Endothelial cell (in vitro differentiated cells): Measurements from ENCODE around the gene SERPINA5. TPM values are rescaled to one million over a fixed set of nuclear protein-coding genes. Genes with fewer than 3 reads are reported as not detected.

Experiments
- DNase-seq: peaks from one replicate; pipeline ENCODE4 v3.0.0; 2021; ENCODE audit warnings: low spot score
- H3K27ac Mint-ChIP-seq: one replicate; pipeline ENCODE4 v1.8.0; 2021; ENCODE audit warnings: mixed read lengths, inconsistent platforms; ENCODE audit not compliant: unreplicated experiment
- H3K27me3 Mint-ChIP-seq: one replicate; pipeline ENCODE4 v1.8.0; 2021; ENCODE audit warnings: mild to moderate bottlenecking, moderate library complexity, mixed read lengths, inconsistent platforms; ENCODE audit not compliant: unreplicated experiment
- H3K36me3 Mint-ChIP-seq: one replicate; pipeline ENCODE4 v1.8.0; 2021; ENCODE audit warnings: mild to moderate bottlenecking, low read depth, mixed read lengths, inconsistent platforms; ENCODE audit not compliant: unreplicated experiment
- H3K4me1 Mint-ChIP-seq: one replicate; pipeline ENCODE4 v1.8.0; 2021; ENCODE audit warnings: mild to moderate bottlenecking, mixed read lengths, inconsistent platforms; ENCODE audit not compliant: unreplicated experiment
- H3K4me3 Mint-ChIP-seq: one replicate; pipeline ENCODE4 v1.8.0; 2021; ENCODE audit warnings: mild to moderate bottlenecking, mixed read lengths, inconsistent platforms; ENCODE audit not compliant: unreplicated experiment
- H3K9me3 Mint-ChIP-seq: one replicate; pipeline ENCODE4 v1.8.0; 2021; ENCODE audit warnings: mixed read lengths, inconsistent platforms; ENCODE audit not compliant: unreplicated experiment
- total RNA-seq: library from RNA; stranded (reverse); fragmentation: NEBNext Ultra II Directional; extraction: Animal tissue kit (Norgen Biotek cat#: 25700); gene quantifications from one replicate; pipeline ENCODE4 v1.2.1, GENCODE V29; 2021; ENCODE audit not compliant: unreplicated experiment
- TF ChIP-seq, protein P1 (sequence below): fragments of 200-600 bp; sonication (generic); IDR thresholded peaks from one replicate; pipeline ENCODE4 v1.5.0; 2021; ENCODE audit warnings: antibody characterized with exemption; ENCODE audit not compliant: unreplicated experiment

SERPINA5 gene
- total RNA-seq, 1 donor from 2014 or later: 0.26 TPM

DNA sequence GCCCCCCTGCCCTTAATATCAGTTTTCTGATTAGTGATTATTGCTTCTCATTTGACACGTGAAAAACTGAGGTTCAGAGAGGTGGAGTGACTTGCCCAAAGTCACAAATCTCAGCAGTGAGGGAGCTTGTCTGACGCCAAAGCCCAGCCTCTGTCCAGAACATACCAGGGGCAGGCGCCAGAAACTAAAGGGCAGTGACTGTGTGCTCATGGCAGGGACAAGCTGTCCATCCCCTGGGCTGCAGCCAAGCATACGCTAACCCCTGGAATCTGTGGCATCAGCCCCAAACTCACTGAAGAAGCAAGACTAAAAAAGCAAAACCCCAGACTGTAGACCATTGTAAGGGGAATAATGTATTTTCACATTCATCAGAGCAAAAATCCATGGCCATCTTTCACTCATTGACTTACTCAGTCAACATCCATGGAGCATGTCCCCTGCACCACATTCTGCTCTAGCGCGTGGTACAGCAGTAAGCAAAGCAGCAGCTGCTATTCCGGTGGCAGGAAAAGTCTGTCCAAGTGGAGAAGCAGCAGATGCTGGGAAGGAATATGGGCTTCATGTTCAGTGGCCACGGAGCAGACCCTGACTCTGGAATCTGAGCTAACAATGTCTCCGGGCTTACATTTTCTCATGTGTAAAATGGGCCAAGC lies 21.5 kb upstream of the SERPINA5 start:
- Mint-ChIP-seq H3K27ac (no peak overlapping the region), H3K27me3 (no peaks in the 10 kb centered on the region), H3K4me3 (no peak overlapping the region), H3K9me3 (no peaks in the 10 kb centered on the region), H3K36me3 (no peaks in the 10 kb centered on the region), H3K4me1 (no peaks in the 10 kb centered on the region)
- TF ChIP-seq, protein P1, sequence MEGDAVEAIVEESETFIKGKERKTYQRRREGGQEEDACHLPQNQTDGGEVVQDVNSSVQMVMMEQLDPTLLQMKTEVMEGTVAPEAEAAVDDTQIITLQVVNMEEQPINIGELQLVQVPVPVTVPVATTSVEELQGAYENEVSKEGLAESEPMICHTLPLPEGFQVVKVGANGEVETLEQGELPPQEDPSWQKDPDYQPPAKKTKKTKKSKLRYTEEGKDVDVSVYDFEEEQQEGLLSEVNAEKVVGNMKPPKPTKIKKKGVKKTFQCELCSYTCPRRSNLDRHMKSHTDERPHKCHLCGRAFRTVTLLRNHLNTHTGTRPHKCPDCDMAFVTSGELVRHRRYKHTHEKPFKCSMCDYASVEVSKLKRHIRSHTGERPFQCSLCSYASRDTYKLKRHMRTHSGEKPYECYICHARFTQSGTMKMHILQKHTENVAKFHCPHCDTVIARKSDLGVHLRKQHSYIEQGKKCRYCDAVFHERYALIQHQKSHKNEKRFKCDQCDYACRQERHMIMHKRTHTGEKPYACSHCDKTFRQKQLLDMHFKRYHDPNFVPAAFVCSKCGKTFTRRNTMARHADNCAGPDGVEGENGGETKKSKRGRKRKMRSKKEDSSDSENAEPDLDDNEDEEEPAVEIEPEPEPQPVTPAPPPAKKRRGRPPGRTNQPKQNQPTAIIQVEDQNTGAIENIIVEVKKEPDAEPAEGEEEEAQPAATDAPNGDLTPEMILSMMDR: no peak
- DNase-seq: no peak

DNA sequence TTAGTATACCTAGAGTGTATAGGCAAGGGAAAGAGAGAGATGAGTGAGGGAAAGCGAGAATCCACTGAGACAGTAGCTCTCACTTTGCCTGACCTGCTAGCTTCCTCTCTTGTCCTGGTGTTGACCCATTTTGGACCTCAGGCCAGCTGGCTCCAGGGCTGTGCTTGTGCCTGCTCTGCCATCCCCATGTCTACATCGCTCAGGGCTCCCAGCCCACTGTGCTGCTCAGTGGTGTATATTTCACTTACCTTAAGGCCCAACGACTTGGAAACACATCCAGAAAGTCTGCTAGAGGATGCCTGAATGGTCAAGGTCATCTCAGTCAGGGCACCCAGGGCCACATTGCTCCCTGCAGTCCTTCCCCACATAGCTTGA lies 20.9 kb upstream of the SERPINA5 start:
- Mint-ChIP-seq H3K9me3 (no peaks in the 10 kb centered on the region), H3K36me3 (no peaks in the 10 kb centered on the region), H3K4me1 (no peaks in the 10 kb centered on the region), H3K4me3 (no peak overlapping the region), H3K27me3 (no peaks in the 10 kb centered on the region), H3K27ac (no peak overlapping the region)
- no peak for DNase-seq
- TF ChIP-seq, protein P1: no peak

DNA sequence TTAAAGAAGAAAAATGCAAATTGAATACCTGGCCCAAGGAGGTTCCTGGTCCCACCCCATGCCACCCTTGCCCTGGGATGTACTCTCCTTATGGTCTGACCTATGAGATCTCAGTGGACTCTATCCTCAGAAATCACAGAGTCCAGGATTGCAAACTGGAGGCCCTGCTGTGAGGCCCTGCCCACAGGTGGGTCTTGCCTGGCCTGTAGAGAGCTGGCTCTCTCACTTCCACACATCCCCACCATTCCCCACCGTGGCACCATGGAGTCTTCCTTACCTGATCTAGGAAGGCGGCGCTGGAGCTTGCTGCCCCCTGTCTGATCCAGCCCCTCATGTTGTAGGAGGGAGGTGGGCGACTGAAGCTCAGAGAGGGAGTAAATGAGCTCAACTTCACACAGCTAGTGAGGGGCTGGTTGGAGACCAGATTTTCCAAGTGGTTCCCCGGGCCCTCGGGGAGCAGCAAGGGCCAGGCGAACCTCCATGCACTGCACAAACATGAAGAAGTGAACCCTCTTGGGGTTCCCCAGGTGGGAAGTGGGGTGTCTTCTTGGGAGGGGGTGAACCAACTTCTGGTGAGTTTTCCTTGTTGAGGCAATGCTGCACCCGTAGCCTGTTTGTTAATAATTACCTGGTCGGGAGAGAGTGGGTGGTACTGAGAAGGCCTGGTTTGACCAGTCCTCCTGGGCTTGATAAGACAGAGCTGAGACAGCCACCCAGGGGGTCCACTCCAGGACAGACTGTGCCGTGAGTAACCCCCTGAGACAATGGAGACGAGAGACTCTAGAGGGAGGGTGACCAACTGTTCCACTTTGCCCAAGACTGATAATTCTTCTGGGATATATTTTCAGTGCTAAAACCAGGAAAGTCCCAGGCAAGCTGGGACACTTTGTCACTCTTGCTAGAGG lies 20.2 kb upstream of the SERPINA5 start, which contains the start of gene SERPINA4:
TSS of gene SERPINA4 (plus strand) at position 692 of the 905 bp plus-strand sequence. CDS start 2,041 bp downstream, outside the sequence.
- Mint-ChIP-seq H3K4me3 (no peak within 1 kb of the TSS), H3K27me3 (no peaks in the 10 kb centered on the region)

DNA sequence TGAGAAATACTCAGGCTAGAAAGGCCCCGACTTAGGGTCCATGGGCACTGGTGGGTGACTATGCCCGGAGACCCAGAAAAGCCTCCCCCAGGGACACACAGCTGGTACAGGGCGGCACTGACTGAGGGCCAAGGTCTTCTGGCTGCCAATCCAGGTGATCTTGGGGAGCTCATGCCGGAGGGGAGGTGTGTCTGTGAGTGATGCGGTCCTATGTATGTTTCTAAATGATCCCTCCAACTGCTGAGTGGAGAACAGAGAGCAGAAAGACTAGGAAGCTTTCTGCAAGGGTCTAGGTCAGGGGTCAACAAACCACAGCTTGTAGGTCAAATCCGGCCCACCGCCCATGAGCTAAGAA lies 19.6 kb upstream of the SERPINA5 start:
- Mint-ChIP-seq H3K36me3 (no peaks in the 10 kb centered on the region), H3K4me1 (no peaks in the 10 kb centered on the region), H3K9me3 (no peaks in the 10 kb centered on the region), H3K27me3 (no peaks in the 10 kb centered on the region), H3K27ac (no peak overlapping the region), H3K4me3 (no peak overlapping the region)
- no peak for DNase-seq
- TF ChIP-seq, protein P1: no peak

More for the DNA sequence above, 20.2 kb upstream of the SERPINA5 start, which contains the start of gene SERPINA4:
- Mint-ChIP-seq H3K36me3 (no peaks in the 10 kb centered on the region), H3K9me3 (no peaks in the 10 kb centered on the region), H3K27ac (no peak within 1 kb of the TSS), H3K4me1 (no peaks in the 10 kb centered on the region)
- TF ChIP-seq, protein P1: no peak
- no peak for DNase-seq

DNA sequence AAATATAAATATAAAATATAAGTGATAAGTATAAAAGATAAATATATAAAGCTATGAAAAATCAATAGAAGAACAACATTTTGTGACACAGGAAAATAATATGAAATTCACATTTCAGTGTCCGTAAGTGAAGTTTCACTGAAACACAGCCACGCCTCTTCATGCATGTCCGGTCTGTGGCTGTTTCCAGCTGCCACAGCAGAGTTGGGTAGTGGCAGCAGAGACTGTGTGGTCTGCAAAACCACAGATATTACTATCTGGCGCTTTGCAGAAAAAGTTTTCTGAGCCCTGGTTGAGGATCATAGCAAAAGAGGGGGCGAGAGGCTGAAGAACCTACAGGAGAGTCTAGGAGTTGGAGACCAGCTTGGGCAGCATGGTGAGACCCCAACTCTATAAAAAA lies 19.2 kb upstream of the SERPINA5 start:
- Mint-ChIP-seq H3K9me3 (no peaks in the 10 kb centered on the region), H3K4me1 (no peaks in the 10 kb centered on the region), H3K4me3 (no peak overlapping the region), H3K27me3 (no peaks in the 10 kb centered on the region), H3K36me3 (no peaks in the 10 kb centered on the region), H3K27ac (no peak overlapping the region)
- DNase-seq: no peak
- TF ChIP-seq, protein P1: no peak
